HS-27A (cell line): ENCODE results near the gene ADAMTSL2.

Experiments used
- DNase-seq: peaks from one replicate; pipeline ENCODE4 v3.0.0-alpha.2; 2012; ENCODE audit warnings: low read depth, missing footprints

ADAMTSL2 gene

GRCh38 chr9:133518200-133518599, 16.3 kb upstream of the ADAMTSL2 start:
- DNase-seq: no peak

- DNase-seq: no peak
These were observed 15.6 kb upstream of the ADAMTSL2 start for GRCh38 chr9:133518706-133519449.

DNA sequence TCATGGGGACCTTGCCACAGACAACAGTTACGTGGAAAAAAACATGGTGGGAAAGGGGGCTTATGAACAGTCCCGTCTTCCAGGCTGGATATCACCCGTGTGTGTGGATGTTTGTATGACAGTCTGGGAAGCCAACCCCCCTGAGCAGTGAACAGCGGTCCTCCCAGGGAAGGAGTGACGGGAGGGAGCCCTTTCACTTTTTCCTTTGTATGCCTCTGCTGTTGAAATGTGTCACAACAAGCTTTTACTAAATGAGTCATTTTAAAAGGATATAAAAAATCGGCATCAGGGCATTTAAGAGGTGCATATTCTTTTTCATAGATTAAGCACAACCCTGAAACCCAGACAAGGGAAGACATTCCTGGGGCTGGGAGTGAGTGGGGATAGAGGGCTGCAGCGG, 14.8 kb upstream of the ADAMTSL2 start:
- no peak for DNase-seq

- DNase-seq: no peak
These were observed 14.2 kb upstream of the ADAMTSL2 start for GRCh38 chr9:133520121-133520835.

GRCh38 chr9:133521122-133522072, 13.1 kb upstream of the ADAMTSL2 start:
- no peak for DNase-seq

DNA sequence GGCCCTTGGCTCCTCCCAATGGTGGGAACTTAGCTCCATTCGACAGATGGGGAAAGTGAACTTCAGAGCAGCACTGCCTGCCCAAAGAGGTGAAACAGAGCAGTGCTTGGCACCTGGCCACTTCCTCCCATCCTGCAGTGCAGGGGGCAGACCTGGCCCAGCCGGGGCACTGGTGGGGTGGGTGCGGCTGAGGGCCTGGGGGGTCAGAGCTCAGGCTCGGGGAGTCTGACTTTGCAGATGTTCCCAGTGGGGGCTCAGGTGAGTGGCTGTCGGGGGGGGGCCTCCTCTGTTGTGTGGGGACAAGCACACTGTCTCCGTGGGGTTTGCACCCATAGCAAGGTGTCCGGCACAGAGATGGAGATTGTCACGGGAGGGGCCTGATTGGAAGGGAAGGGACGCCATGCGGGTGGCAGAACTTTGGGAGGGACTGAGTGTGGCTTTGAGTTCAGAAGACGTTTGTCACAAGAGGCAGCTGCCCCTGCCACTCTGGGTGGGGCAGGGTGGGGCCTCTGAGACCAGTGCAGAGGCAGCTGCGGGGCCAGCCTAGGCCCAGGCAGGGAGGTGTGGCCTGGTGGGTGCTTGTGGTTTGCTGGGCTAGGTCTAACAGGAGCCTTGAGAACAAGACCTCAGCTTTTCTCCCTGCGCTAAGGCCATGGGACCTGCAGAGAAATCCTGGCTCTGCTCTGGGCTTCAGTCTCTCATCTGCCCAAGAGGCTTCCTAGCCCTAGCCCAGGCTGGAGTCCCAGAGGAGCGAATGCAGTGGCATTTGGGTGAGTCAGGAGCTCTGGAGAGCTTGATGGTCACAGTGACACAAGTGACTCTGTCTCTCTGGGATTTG, 12.2 kb upstream of the ADAMTSL2 start:
- no peak for DNase-seq

GRCh38 chr9:133523106-133523505, 11.4 kb upstream of the ADAMTSL2 start:
- no peak for DNase-seq

DNA sequence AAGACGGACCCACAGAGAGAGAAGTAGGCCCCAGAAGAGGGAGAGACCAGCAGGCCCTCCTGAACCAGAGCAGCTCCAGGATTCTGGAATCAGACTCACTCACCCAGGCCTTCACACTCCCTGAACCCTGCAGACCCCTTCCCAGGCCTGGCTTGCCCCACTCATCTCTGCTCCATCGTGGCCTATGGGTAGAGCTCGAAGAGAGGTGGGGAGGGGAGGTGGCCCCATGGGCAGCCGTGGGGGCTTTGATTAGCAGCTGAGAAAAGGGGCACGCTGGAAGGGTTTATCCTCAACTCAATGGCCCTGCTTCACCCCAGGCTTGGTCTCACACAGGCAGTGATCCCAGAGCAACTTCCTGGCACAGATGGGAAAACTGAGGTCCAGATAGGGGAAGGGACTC, 10.4 kb upstream of the ADAMTSL2 start:
- DNase-seq: no peak

DNA sequence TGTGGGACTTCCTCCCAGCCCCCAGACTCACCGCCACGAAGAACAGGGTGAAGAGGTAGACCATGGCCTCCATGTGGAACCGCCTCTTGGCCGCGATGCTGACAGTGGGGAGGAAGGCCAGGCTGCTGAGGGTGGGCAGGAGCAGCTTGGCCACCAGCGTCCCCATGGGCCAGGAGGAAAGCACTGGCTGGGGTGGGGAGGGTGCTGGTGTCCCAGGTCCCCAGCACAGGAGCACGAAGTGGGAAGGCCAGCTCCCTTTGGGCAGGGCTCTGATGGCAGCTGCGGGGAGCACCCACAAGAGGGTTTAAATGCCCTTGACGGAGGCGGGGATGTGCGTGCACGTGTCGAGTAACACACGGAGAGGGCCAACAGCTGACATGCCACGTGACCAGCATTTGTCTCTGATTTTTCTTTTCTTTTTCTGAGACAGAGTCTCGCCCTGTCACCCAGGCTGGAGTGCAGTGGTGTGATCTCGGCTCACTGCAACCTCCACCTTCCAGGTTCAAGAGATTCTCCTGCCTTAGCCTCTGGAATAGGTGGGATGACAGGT, 9.8 kb upstream of the ADAMTSL2 start, which contains the start of gene MYMK:
MYMK (minus strand) TSS at position 281 of the 550 bp plus-strand sequence; CDS start at position 166, 115 bp downstream.
- DNase-seq: no peak

- no peak for DNase-seq
These were observed 8.8 kb upstream of the ADAMTSL2 start for GRCh38 chr9:133525677-133526076.

- no peak for DNase-seq
These were observed 7.7 kb upstream of the ADAMTSL2 start for GRCh38 chr9:133526721-133527321.

- no peak for DNase-seq
These were observed 7.0 kb upstream of the ADAMTSL2 start for GRCh38 chr9:133527444-133527920.

- no peak for DNase-seq
These were observed 6.3 kb upstream of the ADAMTSL2 start for GRCh38 chr9:133528001-133528875.

DNA sequence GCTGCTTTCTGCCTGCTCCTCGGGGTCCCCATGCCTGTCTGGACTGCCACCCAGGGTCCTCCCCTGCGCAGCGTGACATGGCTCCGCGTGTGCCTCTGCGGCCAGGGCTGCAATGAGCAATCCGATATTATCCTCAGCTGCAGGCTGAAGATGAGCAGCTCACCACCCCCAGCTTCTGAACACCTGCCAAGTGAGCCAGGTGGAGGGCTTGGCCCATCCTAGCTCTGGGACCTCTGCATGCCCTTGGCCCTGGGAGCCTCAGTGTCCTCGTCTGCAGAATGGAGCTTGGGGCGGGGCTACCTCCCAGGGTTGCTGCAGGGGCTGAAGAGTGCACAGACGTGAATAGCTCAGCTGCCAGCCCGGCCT, 5.6 kb upstream of the ADAMTSL2 start:
- DNase-seq: no peak

- DNase-seq: no peak
These were observed 5.0 kb upstream of the ADAMTSL2 start for GRCh38 chr9:133529457-133529856.

DNA sequence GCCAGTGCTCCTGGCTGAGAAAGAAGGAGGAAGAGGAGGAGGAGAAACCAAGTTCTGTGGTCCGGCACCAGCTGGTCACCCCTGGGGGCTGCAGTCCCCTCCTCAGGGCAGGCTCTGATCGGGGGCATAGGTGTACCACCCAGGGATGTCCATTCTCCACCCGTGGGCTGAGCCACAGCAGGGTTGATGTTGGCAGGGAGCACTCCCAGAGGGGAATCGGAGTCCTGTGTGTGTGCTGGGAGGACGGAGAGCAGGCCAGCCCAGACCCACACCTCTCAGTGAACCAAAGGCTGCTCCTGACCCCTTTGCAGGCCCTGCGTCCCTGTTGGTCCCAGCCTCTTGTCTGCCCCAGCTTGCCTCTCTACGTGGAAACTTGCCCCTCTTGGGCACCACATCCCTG, 4.6 kb upstream of the ADAMTSL2 start:
- no peak for DNase-seq

DNA sequence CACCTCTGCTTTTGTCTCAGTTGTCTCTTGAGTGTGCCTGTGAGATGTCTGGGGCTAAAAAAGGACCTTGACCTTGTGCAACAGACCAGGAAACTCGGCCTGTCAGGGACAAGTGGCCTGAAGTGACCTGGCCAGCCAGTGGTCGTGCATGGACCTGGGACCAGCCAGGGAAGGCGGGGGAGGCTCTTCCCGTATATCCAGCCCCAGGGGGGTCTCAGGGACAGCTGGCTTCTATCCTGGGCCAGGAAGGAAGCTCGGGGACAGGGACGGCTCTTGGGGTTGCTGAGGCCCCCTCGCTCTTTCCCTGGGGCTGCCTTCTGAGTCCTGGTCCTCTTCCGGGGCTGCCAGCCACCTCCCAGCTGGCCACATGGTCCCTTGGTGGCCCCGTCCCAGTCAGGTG, 3.2 kb upstream of the ADAMTSL2 start:
- no peak for DNase-seq

DNA sequence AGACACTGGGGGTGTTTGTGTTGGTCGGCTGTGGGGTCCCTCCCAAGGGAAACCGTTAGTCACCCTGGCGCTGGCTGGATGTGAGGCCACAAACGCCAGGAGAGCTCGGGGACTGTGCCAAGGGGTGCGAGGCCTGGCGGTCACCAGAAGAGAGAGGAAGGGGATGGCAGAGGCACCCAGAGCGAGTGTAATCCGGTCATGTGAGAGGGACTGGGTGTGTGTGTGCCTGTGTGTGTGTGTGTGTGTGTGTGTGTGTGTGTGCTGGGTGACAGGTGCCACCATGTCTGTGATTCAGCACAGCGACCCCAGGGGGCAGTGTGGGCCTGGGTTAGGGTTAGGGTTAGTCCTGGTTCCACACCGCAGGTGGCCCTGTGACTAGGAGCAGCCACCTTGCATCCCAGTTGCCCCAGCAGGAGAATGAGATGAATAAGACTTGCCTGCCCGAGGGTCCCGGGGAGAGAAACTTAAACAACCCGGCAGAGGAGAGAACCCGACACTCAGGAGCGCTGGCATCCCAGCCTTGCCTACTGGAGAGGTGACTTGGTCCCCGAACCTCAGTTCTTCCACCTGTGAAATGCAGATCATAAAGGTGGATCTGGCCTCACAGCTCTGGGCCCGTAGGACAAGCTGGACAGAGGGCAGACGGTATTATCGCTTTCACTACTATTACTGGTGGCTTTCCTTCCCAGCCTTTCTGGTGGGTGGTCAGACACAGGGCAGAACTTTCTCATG, 1.4 kb upstream of the ADAMTSL2 start:
- DNase-seq: no peak

DNA sequence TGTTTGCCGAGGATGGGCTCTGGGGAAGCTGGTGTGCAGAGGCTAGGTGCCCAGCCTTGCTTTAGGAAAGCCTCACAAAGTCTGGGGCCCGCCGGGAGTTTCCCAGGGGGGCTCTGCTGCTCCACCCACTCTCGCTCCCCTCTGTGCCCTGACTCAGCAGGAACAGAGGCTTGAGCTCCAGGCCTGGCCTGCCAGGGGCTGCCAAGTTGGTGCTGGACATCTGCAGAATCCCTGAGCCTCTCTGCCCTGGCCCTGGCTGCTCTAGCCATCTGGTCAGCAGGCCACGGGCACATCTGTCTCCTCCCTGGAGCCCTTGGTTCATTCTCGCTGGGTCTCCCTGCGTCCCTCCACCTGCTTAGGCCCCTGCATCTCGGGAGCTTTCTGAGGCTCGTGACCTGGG, 647 bp upstream of the ADAMTSL2 start:
- DNase-seq: no peak
